Colonic mucosa (tissue), 4 donors: ENCODE results near the gene ARCN1. TPM values are rescaled to one million over a fixed set of nuclear protein-coding genes. Genes with fewer than 3 reads are reported as not detected.

Experiments
- DNase-seq: peaks from one replicate; pipeline ENCODE4 v3.0.0-alpha.2; 2020
- H3K27ac ChIP-seq: fragments of 200-600 bp; one replicate; pipeline ENCODE4 v1.8.0; 2021
- H3K27me3 ChIP-seq: fragments of 200-600 bp; one replicate; pipeline ENCODE4 v1.8.0; 2021
- H3K36me3 ChIP-seq: fragments of 200-600 bp; one replicate; pipeline ENCODE4 v1.8.0; 2021
- H3K4me1 ChIP-seq: fragments of 200-600 bp; one replicate; pipeline ENCODE4 v1.8.0; 2021; ENCODE audit warnings: mild to moderate bottlenecking
- H3K4me3 ChIP-seq: fragments of 200-600 bp; one replicate; pipeline ENCODE4 v1.8.0; 2021
- H3K9ac ChIP-seq, 2 donors: one replicate each; pipeline ENCODE4 v1.7.0; 2013; ENCODE audit warnings: control low read depth in 2 of 2, low read depth in 2 of 2, low read length in 2 of 2
- H3K9me3 ChIP-seq: fragments of 200-600 bp; one replicate; pipeline ENCODE4 v1.8.0; 2021
- intact Hi-C: fragments of 100-400 bp; cut with DNase I; formaldehyde crosslinking; loops from one replicate; pipeline ENCODE4 v1.14.1; 2022
- total RNA-seq, 2 donors: library from RNA; stranded (reverse); fragmentation: NEBNext Ultra II Directional in 1 of 2; extraction: Animal tissue kit (Norgen Biotek cat#: 25700) in 1 of 2; gene quantifications; one replicate each; pipeline ENCODE4 v1.2.1, GENCODE V29; 2021
- TF ChIP-seq, protein P1 (sequence below): fragments of 200-600 bp; IDR thresholded peaks from one replicate; pipeline ENCODE4 v1.8.0; 2022; ENCODE audit warnings: antibody characterized with exemption, mild to moderate bottlenecking
- donor health status: healthy.
- donor health status: DM: no; HTN: no; CAD: no.
- donor health status: DM: no; HTN: no; CAD: no.

The ARCN1 gene
- total RNA-seq, 2 donors from 2014 or later: 151 to 171 TPM

DNA sequence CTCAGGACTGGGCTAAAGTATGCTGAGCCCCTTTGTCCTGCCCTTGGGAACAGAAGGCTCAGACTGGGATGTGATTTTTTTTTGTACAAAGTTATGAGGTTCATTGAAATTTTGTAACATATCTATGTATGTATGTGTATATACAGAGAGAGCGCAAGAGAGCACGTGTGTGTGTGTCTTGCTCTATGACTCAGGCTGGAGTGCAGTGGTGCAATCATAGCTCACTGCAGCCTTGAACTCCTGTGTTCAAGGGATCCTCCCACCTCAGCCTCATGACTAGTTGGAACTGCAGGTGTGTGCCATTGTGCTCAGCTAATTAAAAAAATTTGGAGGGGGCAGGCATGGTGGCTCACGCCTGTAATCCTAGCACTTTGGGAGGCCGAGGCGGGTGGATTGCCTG lies 35.5 kb upstream of the ARCN1 start:
- H3K4me1 ChIP-seq: no peaks in the 10 kb centered on the region
- TF ChIP-seq, protein P1, sequence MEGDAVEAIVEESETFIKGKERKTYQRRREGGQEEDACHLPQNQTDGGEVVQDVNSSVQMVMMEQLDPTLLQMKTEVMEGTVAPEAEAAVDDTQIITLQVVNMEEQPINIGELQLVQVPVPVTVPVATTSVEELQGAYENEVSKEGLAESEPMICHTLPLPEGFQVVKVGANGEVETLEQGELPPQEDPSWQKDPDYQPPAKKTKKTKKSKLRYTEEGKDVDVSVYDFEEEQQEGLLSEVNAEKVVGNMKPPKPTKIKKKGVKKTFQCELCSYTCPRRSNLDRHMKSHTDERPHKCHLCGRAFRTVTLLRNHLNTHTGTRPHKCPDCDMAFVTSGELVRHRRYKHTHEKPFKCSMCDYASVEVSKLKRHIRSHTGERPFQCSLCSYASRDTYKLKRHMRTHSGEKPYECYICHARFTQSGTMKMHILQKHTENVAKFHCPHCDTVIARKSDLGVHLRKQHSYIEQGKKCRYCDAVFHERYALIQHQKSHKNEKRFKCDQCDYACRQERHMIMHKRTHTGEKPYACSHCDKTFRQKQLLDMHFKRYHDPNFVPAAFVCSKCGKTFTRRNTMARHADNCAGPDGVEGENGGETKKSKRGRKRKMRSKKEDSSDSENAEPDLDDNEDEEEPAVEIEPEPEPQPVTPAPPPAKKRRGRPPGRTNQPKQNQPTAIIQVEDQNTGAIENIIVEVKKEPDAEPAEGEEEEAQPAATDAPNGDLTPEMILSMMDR: no peak
- DNase-seq: no peak
- no peak overlapping the region for H3K27ac ChIP-seq
- H3K9me3 ChIP-seq: no peaks in the 10 kb centered on the region
- intact Hi-C loops: no loop called here
- no peaks in the 10 kb centered on the region for H3K27me3 ChIP-seq
- no peak overlapping the region for H3K4me3 ChIP-seq
- no peak overlapping the region for H3K9ac ChIP-seq
- no peaks in the 10 kb centered on the region for H3K36me3 ChIP-seq

DNA sequence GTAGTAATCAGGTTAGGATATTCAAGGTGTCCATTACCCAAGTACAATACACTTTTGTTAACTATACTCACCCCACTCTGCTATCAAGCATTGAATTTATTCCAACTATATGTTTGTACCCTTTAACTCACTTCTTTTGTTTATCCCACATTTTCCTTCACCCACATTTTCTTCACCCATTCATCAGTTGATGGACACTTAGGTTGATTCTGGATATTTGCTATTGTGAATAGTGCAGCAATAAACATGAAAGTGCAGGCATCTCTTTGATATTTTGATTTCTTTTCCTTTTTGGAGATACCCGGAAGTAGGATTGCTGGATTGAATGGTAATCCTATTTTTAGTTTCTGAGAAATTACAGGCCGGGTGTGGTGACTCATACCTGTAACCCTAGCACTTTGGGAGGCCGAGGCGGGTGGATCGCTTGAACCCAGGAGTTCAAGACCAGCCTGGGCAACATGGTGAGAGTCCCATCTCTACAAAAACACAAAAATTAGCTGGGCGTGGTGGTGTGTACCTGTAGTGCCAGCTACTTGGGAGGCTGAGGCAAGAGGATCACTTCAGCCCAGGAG lies 34.7 kb upstream of the ARCN1 start:
- TF ChIP-seq, protein P1: no peak
- intact Hi-C loops: no loop called here
- H3K36me3 ChIP-seq: no peaks in the 10 kb centered on the region
- no peaks in the 10 kb centered on the region for H3K27me3 ChIP-seq
- no peak overlapping the region for H3K9ac ChIP-seq
- H3K27ac ChIP-seq: no peak overlapping the region
- no peak for DNase-seq
- no peaks in the 10 kb centered on the region for H3K9me3 ChIP-seq
- no peak overlapping the region for H3K4me3 ChIP-seq
- no peaks in the 10 kb centered on the region for H3K4me1 ChIP-seq

DNA sequence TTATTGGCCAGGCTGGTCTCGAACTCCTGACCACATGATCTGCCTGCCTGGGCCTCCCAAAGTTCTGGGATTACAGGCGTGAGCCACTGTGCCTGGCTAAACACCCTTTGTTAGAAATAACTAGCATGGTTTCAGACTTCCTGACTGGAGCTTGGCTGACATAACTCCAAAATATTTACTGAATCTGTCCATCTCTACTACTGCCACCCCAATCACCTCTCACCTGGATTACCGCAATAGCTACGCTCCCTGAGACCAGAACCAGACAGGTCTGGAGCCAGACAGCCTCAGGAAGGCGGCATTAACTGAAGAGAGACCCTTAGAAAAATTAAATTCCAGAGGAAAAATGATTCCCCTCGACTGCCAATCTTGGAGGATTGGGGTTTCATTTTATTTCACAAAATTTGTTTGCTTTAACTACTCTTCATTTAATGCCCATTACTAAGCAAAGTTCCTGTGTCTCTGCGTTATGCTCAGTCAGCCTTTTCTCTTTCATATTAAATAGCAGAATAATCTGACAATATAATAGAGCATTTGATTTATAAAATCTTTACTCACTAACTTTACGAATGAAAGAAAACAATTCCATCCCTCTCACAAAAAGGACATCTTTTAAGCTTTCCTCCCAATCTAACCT lies 28.1 kb upstream of the ARCN1 start:
- Histone ChIP-seq H3K9me3 (no peaks in the 10 kb centered on the region), H3K4me1 (no peaks in the 10 kb centered on the region), H3K36me3 (no peaks in the 10 kb centered on the region), H3K4me3 (no peak overlapping the region), H3K27ac (no peak overlapping the region), H3K27me3 (no peaks in the 10 kb centered on the region), H3K9ac (no peak overlapping the region)
- intact Hi-C loops: no loop called here
- no peak for DNase-seq
- TF ChIP-seq, protein P1: no peak

DNA sequence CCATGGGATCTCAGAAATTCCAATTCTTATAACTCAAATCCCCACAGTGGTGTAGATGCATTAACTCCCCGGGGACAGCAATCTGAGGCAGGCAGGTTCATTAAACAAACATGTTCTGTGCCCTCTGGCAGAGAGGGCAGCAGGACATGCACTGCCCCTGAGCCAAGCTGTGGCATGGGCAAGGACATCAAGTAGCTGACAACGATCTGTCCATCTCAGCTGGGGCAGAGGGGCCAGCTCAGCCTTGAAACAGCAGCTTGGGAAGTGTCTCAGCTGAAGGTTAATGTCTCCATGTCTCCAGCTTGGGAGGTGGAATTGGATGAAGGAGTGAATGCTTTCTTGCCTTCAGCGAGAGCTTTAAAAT lies 27.6 kb upstream of the ARCN1 start:
- TF ChIP-seq, protein P1: no peak
- no peak overlapping the region for H3K27ac ChIP-seq
- H3K4me1 ChIP-seq: no peaks in the 10 kb centered on the region
- no peaks in the 10 kb centered on the region for H3K27me3 ChIP-seq
- H3K9ac ChIP-seq: no peak overlapping the region
- DNase-seq: no peak
- H3K9me3 ChIP-seq: no peaks in the 10 kb centered on the region
- intact Hi-C loops: no loop called here
- no peaks in the 10 kb centered on the region for H3K36me3 ChIP-seq
- no peak overlapping the region for H3K4me3 ChIP-seq

DNA sequence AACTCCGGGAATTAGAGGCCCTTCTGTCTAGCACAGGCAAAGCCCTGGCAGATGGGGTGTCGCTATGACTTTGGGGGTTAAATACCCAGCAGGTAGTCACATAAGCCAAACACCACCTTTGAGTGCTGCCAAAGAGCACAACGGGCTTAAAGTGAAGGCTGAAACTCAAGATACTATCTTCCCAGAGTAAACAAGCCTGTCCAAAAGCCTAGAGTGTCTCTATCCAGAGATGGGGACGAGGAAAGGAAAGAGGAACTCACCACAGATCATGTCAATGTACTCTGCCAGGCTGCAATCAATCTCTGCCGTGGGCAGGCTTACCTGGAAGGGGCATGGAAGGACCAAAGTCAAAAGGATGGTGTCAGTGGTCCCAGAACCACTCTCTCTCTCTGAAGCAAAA lies 26.7 kb upstream of the ARCN1 start:
- Histone ChIP-seq H3K36me3 (no peaks in the 10 kb centered on the region), H3K27ac (no peak overlapping the region)

More for the DNA sequence above, 26.7 kb upstream of the ARCN1 start:
- Histone ChIP-seq H3K9ac (no peak overlapping the region), H3K4me3 (no peak overlapping the region), H3K9me3 (no peaks in the 10 kb centered on the region), H3K27me3 (no peaks in the 10 kb centered on the region), H3K4me1 (no peaks in the 10 kb centered on the region)
- DNase-seq: no peak
- intact Hi-C loops: no loop called here
- TF ChIP-seq, protein P1: no peak
